ENCODE measurements around the gene IL21R.
"Not testable (repeated sequence)": the region's sequence is repeated elsewhere in the genome, so short reads cannot be mapped to it uniquely, and the experiment has no call there.

Gene IL21R

GRCh38 chr16:27405546-27406451, 3.8 kb downstream of the IL21R start:
- Histone ChIP-seq H3K27ac (ENCODE audit: low read depth, low read length) (no peak overlapping the region), H3K27me3 (ENCODE audit: control insufficient read depth in 1 of 2, insufficient read depth in 2 of 2, low read length in 2 of 2) (peaks cover 0 to 21% of the 10 kb centered on the region in 2 donors), H3K9ac (ENCODE audit: low read length) (no peak overlapping the region), H3K4me1 (ENCODE audit: insufficient read depth, low read length) (no peaks in the 10 kb centered on the region), H3K4me3 (ENCODE audit: low read depth in 1 of 2, low read length in 2 of 2) (no peak overlapping the region), H3K9me3 (ENCODE audit: low read length) (no peaks in the 10 kb centered on the region), H3K36me3 (ENCODE audit: insufficient read depth, low read length) (no peaks in the 10 kb centered on the region)

- Histone ChIP-seq H3K27me3 (ENCODE audit: control insufficient read depth in 1 of 2, insufficient read depth in 2 of 2, low read length in 2 of 2) (peaks cover 0 to 21% of the 10 kb centered on the region in 2 donors), H3K4me3 (ENCODE audit: low read depth in 1 of 2, low read length in 2 of 2) (no peak overlapping the region), H3K9me3 (ENCODE audit: low read length) (no peaks in the 10 kb centered on the region), H3K4me1 (ENCODE audit: insufficient read depth, low read length) (no peaks in the 10 kb centered on the region), H3K36me3 (ENCODE audit: insufficient read depth, low read length) (no peaks in the 10 kb centered on the region), H3K27ac (ENCODE audit: low read depth, low read length) (no peak overlapping the region), H3K9ac (ENCODE audit: low read length) (no peak overlapping the region)
These were observed 4.6 kb downstream of the IL21R start for GRCh38 chr16:27406511-27407128.

- no peaks in the 10 kb centered on the region for H3K9me3 ChIP-seq (ENCODE audit: low read length)
- H3K27me3 ChIP-seq (ENCODE audit: control insufficient read depth in 1 of 2, insufficient read depth in 2 of 2, low read length in 2 of 2) = peaks cover 0 to 21% of the 10 kb centered on the region in 2 donors
- H3K4me3 ChIP-seq (ENCODE audit: low read depth in 1 of 2, low read length in 2 of 2) = no peak overlapping the region
- no peaks in the 10 kb centered on the region for H3K36me3 ChIP-seq (ENCODE audit: insufficient read depth, low read length)
- no peak overlapping the region for H3K27ac ChIP-seq (ENCODE audit: low read depth, low read length)
- H3K4me1 ChIP-seq (ENCODE audit: insufficient read depth, low read length) = no peaks in the 10 kb centered on the region
- H3K9ac ChIP-seq (ENCODE audit: low read length) = no peak overlapping the region
These were observed 5.2 kb downstream of the IL21R start for GRCh38 chr16:27407133-27407532.

- H3K9ac ChIP-seq (ENCODE audit: low read length) = no peak overlapping the region
- no peak overlapping the region for H3K4me3 ChIP-seq (ENCODE audit: low read depth in 1 of 2, low read length in 2 of 2)
- H3K36me3 ChIP-seq (ENCODE audit: insufficient read depth, low read length) = no peaks in the 10 kb centered on the region
- H3K9me3 ChIP-seq (ENCODE audit: low read length) = no peaks in the 10 kb centered on the region
- peaks cover 0 to 21% of the 10 kb centered on the region in 2 donors for H3K27me3 ChIP-seq (ENCODE audit: control insufficient read depth in 1 of 2, insufficient read depth in 2 of 2, low read length in 2 of 2)
- no peak overlapping the region for H3K27ac ChIP-seq (ENCODE audit: low read depth, low read length)
- H3K4me1 ChIP-seq (ENCODE audit: insufficient read depth, low read length) = no peaks in the 10 kb centered on the region
These were observed 6.1 kb downstream of the IL21R start for GRCh38 chr16:27408012-27408601.

- no peak overlapping the region for H3K27ac ChIP-seq (ENCODE audit: low read depth, low read length)
- no peak overlapping the region for H3K4me3 ChIP-seq (ENCODE audit: low read depth in 1 of 2, low read length in 2 of 2)
These were observed 6.6 kb downstream of the IL21R start for GRCh38 chr16:27408602-27409031.

GRCh38 chr16:27409958-27410357, 8.0 kb downstream of the IL21R start:
- H3K9me3 ChIP-seq (ENCODE audit: low read length); H3K9ac ChIP-seq (ENCODE audit: low read length); H3K36me3 ChIP-seq (ENCODE audit: insufficient read depth, low read length); H3K4me3 ChIP-seq (ENCODE audit: low read depth in 1 of 2, low read length in 2 of 2); H3K27ac ChIP-seq (ENCODE audit: low read depth, low read length); H3K4me1 ChIP-seq (ENCODE audit: insufficient read depth, low read length): not testable (repeated sequence)
- H3K27me3 ChIP-seq (ENCODE audit: control insufficient read depth in 1 of 2, insufficient read depth in 2 of 2, low read length in 2 of 2) = peaks cover 0 to 10% of the 10 kb centered on the region in 2 donors

More at GRCh38 chr16:27408602-27409031, 6.6 kb downstream of the IL21R start:
- no peaks in the 10 kb centered on the region for H3K4me1 ChIP-seq (ENCODE audit: insufficient read depth, low read length)
- no peaks in the 10 kb centered on the region for H3K36me3 ChIP-seq (ENCODE audit: insufficient read depth, low read length)
- H3K27me3 ChIP-seq (ENCODE audit: control insufficient read depth in 1 of 2, insufficient read depth in 2 of 2, low read length in 2 of 2) = peaks cover 0 to 16% of the 10 kb centered on the region in 2 donors
- no peak overlapping the region for H3K9ac ChIP-seq (ENCODE audit: low read length)
- H3K9me3 ChIP-seq (ENCODE audit: low read length) = no peaks in the 10 kb centered on the region

GRCh38 chr16:27410761-27411160, 8.8 kb downstream of the IL21R start:
- Histone ChIP-seq H3K27me3 (ENCODE audit: control insufficient read depth in 1 of 2, insufficient read depth in 2 of 2, low read length in 2 of 2) (peaks cover 0 to 6% of the 10 kb centered on the region in 2 donors), H3K9me3 (ENCODE audit: low read length) (no peaks in the 10 kb centered on the region), H3K36me3 (ENCODE audit: insufficient read depth, low read length) (no peaks in the 10 kb centered on the region), H3K4me3 (ENCODE audit: low read depth in 1 of 2, low read length in 2 of 2) (no peak overlapping the region), H3K9ac (ENCODE audit: low read length) (no peak overlapping the region), H3K4me1 (ENCODE audit: insufficient read depth, low read length) (no peaks in the 10 kb centered on the region), H3K27ac (ENCODE audit: low read depth, low read length) (no peak overlapping the region)

- no peak overlapping the region for H3K9ac ChIP-seq (ENCODE audit: low read length)
- H3K4me3 ChIP-seq (ENCODE audit: low read depth in 1 of 2, low read length in 2 of 2) = no peak overlapping the region
- no peaks in the 10 kb centered on the region for H3K27me3 ChIP-seq (ENCODE audit: control insufficient read depth in 1 of 2, insufficient read depth in 2 of 2, low read length in 2 of 2)
- H3K36me3 ChIP-seq (ENCODE audit: insufficient read depth, low read length) = no peaks in the 10 kb centered on the region
- H3K27ac ChIP-seq (ENCODE audit: low read depth, low read length) = no peak overlapping the region
- no peaks in the 10 kb centered on the region for H3K9me3 ChIP-seq (ENCODE audit: low read length)
- no peaks in the 10 kb centered on the region for H3K4me1 ChIP-seq (ENCODE audit: insufficient read depth, low read length)
These were observed 12.0 kb downstream of the IL21R start for GRCh38 chr16:27413956-27414355.

GRCh38 chr16:27414788-27415431, 12.9 kb downstream of the IL21R start:
- H3K4me1 ChIP-seq (ENCODE audit: insufficient read depth, low read length) = no peaks in the 10 kb centered on the region
- H3K27ac ChIP-seq (ENCODE audit: low read depth, low read length) = no peak overlapping the region
- H3K27me3 ChIP-seq (ENCODE audit: control insufficient read depth in 1 of 2, insufficient read depth in 2 of 2, low read length in 2 of 2) = no peaks in the 10 kb centered on the region
- H3K9ac ChIP-seq (ENCODE audit: low read length) = no peak overlapping the region
- no peak overlapping the region for H3K4me3 ChIP-seq (ENCODE audit: low read depth in 1 of 2, low read length in 2 of 2)
- H3K36me3 ChIP-seq (ENCODE audit: insufficient read depth, low read length) = no peaks in the 10 kb centered on the region
- H3K9me3 ChIP-seq (ENCODE audit: low read length) = no peaks in the 10 kb centered on the region

- Histone ChIP-seq H3K4me3 (ENCODE audit: low read depth in 1 of 2, low read length in 2 of 2) (no peak overlapping the region), H3K9ac (ENCODE audit: low read length) (no peak overlapping the region), H3K9me3 (ENCODE audit: low read length) (peaks cover 5% of the 10 kb centered on the region), H3K4me1 (ENCODE audit: insufficient read depth, low read length) (no peaks in the 10 kb centered on the region), H3K27ac (ENCODE audit: low read depth, low read length) (no peak overlapping the region), H3K27me3 (ENCODE audit: control insufficient read depth in 1 of 2, insufficient read depth in 2 of 2, low read length in 2 of 2) (no peaks in the 10 kb centered on the region), H3K36me3 (ENCODE audit: insufficient read depth, low read length) (no peaks in the 10 kb centered on the region)
These were observed 15.2 kb downstream of the IL21R start for GRCh38 chr16:27417047-27417671.

All from muscle layer of colon (tissue), 2 donors.